Measurements from ENCODE around the gene C11orf58. TPM values are rescaled to one million over a fixed set of nuclear protein-coding genes. Genes with fewer than 3 reads are reported as not detected.

C11orf58 gene
- total RNA-seq, 2 experiments from 2014 or later = 142 to 193 TPM

DNA sequence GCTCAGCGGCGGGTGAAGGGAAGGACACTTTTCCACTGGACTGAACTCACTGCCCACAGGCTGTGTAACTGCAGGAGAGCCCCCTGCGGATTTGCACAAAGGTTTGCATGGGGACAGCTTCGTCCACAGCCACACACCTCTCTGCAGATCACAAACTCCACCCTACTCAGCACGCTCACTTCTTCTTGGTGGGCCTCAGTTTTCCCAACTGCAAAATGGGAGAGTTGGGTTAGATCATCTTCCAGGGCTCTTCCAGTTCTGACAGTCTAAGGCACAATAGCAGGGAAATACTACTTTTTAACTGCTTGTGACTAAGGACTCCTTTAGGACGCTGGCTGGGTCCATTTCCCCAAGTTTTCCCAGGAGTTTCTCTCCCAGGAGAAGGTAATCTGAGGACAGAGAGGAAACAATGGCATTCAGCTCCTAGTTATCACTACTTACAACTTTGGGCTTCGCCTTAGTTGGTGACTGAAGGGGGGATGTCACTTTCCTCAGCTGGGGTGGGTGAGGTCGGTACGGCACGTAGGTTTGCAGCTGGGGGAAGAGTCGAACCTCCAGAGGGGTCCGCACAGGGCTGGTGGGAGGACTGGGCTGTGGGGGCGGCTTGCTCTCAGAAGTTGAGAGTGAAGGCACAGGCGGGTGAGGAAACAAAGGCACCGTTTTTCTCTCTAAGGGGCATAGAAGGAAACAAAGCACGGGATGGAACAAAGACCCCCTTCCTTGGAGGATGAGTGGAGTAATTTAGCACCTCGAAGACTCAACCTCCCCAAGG, 55.8 kb downstream of the C11orf58 start:
- Mint-ChIP-seq H3K4me1 (peaks cover 26% of the 10 kb centered on the region), H3K27ac (no peak overlapping the region), H3K36me3 (ENCODE audit: low read depth) (no peaks in the 10 kb centered on the region), H3K27me3 (no peaks in the 10 kb centered on the region), H3K9me3 (ENCODE audit: low read depth) (no peaks in the 10 kb centered on the region), H3K4me3 (no peak overlapping the region)
- POLR2A ChIA-PET = no interaction called here
- CTCF ChIA-PET = interaction anchor here (0.6 to 0.8 kb wide), 6 partner anchors 8 to 436 kb away, joined by 3 to 4 read pairs (median 3); no protein-coding TSS in a partner anchor
- DNase-seq (no peak), ATAC-seq (no peak)
- intact Hi-C loops (cut with DNase I, micrococcal nuclease) = no loop called here

DNA sequence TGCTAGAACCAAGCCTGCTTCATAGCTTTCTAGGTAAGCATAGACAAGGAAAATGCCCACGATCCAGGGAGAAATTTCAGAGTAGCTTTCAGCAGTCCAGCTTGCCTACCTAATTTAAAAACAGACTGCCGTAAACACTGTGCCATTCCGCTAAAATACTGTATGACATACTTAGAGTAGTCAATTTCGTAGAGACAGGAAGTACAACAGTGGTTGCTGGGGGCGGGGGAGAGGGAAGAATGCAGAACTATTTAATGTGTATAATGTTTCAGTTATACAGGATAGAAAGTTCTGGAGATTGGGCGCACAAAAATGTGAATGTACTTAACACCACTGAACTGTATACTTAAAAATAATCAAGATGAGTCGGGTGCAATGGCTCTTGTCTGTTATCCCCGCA, 56.7 kb downstream of the C11orf58 start:
- peak; percentile 59 for ATAC-seq
- DNase-seq = peak; percentile 40
- Mint-ChIP-seq H3K9me3 (ENCODE audit: low read depth) (no peaks in the 10 kb centered on the region), H3K4me3 (no peak overlapping the region), H3K27me3 (no peaks in the 10 kb centered on the region), H3K36me3 (ENCODE audit: low read depth) (no peaks in the 10 kb centered on the region), H3K27ac (peak overlapping the region; percentile 27), H3K4me1 (peaks cover 26% of the 10 kb centered on the region)
- POLR2A ChIA-PET = no interaction called here
- CTCF ChIA-PET = interaction anchor here (0.6 to 0.8 kb wide), 3 partner anchors 11 to 135 kb away, joined by 3 to 4 read pairs (median 3); no protein-coding TSS in a partner anchor
- intact Hi-C loops (cut with DNase I, micrococcal nuclease) = no loop called here

DNA sequence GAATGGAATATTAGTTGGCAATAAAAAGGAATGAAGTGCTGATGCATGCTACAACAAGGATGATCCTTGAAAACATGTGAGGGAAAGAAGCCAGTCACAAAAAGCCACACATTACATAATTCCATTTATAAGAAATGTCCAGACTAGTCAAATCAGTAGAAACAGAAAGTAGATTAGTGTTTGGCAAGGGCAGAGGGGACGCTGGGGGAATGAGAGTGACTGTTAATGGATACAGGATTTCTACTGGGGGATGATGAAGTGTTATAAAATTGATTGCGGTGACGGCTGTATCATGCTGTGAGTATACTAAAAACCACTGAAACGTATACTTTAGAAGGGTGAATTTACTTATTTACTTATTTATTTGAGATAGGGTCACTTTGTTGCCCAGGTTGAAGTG, 57.9 kb downstream of the C11orf58 start:
- no peak for ATAC-seq
- no peaks in the 10 kb centered on the region for H3K27me3 Mint-ChIP-seq

DNA sequence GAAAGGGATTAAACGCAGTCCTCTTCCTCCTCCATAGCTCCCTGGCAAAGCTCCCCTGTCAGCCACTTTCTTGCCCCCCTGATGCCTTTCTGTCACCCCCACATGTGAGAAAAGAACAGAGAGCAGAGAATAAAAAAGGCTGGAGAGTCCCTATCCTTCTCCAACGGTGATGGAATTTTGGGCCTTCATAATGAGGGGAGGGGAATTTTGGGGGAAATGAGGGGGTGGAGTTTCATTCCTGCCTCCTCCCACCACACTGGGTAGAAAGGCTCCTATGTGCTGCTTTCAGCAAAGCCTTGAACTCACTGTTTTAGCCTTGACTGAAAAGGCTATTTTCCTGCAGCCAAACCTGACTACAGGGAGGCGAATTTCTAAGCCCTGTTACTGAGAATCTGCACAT, 59.3 kb downstream of the C11orf58 start:
- ChIA-PET CTCF (interaction anchor here (0.7 to 1.9 kb wide), 5 partner anchors 9 to 280 kb away, joined by 3 to 14 read pairs (median 4); partner anchors contain the start of gene RPS13), POLR2A (no interaction called here)
- no peaks in the 10 kb centered on the region for H3K27me3 Mint-ChIP-seq
- no peak overlapping the region for H3K4me3 Mint-ChIP-seq
- intact Hi-C loops (cut with DNase I, micrococcal nuclease) = no loop called here
- no peak for DNase-seq
- no peaks in the 10 kb centered on the region for H3K9me3 Mint-ChIP-seq (ENCODE audit: low read depth)
- ATAC-seq = no peak
- no peak overlapping the region for H3K27ac Mint-ChIP-seq
- no peaks in the 10 kb centered on the region for H3K36me3 Mint-ChIP-seq (ENCODE audit: low read depth)
- H3K4me1 Mint-ChIP-seq = peaks cover 18% of the 10 kb centered on the region

More for the DNA sequence above, 57.9 kb downstream of the C11orf58 start:
- ChIA-PET POLR2A (no interaction called here), CTCF (interaction anchor here (1.7 kb wide), 1 partner anchor 24 kb away, joined by 4 read pairs; no protein-coding TSS in a partner anchor)
- peaks cover 25% of the 10 kb centered on the region for H3K4me1 Mint-ChIP-seq
- no peak for DNase-seq
- H3K9me3 Mint-ChIP-seq (ENCODE audit: low read depth) = no peaks in the 10 kb centered on the region
- intact Hi-C loops (cut with DNase I, micrococcal nuclease) = no loop called here
- H3K4me3 Mint-ChIP-seq = no peak overlapping the region
- no peaks in the 10 kb centered on the region for H3K36me3 Mint-ChIP-seq (ENCODE audit: low read depth)
- H3K27ac Mint-ChIP-seq = no peak overlapping the region

DNA sequence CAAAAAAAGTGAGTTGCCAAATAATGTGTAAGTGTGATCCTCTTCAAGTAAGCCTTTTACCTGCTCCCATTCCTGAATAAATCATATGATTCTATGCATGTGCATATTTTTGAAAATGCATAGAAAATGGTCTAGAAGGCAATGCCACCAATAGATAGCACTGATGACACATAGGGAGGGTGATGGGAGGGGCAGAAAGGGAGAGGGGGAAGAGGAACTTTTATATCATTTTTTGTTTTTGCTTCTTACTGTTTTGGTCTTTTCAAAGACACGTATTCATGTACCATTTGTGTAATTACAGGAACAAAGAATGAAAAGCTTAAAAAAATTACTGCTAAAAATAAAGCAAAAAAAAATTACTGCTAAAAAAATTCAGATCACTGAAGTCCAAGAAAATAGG, 60.8 kb downstream of the C11orf58 start:
- CTCF ChIA-PET = no interaction called here
- Mint-ChIP-seq H3K36me3 (ENCODE audit: low read depth) (no peaks in the 10 kb centered on the region), H3K27ac (no peak overlapping the region)

DNA sequence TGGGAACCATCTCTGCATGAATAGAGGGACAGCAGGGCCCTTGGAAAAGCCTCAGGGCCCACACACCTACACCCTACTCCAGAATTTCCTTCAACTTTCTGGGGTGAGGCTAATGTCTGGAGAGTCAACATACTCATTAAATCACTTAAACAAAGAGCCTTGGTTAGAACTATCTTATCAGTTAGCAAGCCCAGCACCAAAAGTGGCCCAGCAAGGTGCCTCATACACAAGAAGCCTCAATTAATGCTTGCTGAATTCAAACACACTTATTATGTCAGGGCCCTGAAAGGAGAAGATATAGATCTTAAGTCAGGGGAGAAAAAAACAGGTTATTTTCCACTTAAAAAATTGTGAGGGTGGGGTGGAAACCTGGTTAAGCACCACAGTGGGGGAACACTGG, 61.4 kb downstream of the C11orf58 start:
- CTCF ChIA-PET = interaction anchor here (1.6 to 2.8 kb wide), 2 partner anchors 14 to 16 kb away, joined by 4 to 13 read pairs; no protein-coding TSS in a partner anchor
- peaks cover 17% of the 10 kb centered on the region for H3K4me1 Mint-ChIP-seq
- H3K4me3 Mint-ChIP-seq = no peak overlapping the region
- H3K36me3 Mint-ChIP-seq (ENCODE audit: low read depth) = no peaks in the 10 kb centered on the region
- no peak overlapping the region for H3K27ac Mint-ChIP-seq
- POLR2A ChIA-PET = no interaction called here
- intact Hi-C loops (cut with DNase I, micrococcal nuclease) = no loop called here
- ATAC-seq = no peak
- DNase-seq = no peak
- no peaks in the 10 kb centered on the region for H3K27me3 Mint-ChIP-seq
- H3K9me3 Mint-ChIP-seq (ENCODE audit: low read depth) = no peaks in the 10 kb centered on the region

More for the DNA sequence above, 60.8 kb downstream of the C11orf58 start:
- intact Hi-C loops (cut with DNase I, micrococcal nuclease) = no loop called here
- DNase-seq = no peak
- peaks cover 18% of the 10 kb centered on the region for H3K4me1 Mint-ChIP-seq
- H3K9me3 Mint-ChIP-seq (ENCODE audit: low read depth) = no peaks in the 10 kb centered on the region
- POLR2A ChIA-PET = no interaction called here
- no peaks in the 10 kb centered on the region for H3K27me3 Mint-ChIP-seq
- no peak for ATAC-seq
- H3K4me3 Mint-ChIP-seq = no peak overlapping the region

DNA sequence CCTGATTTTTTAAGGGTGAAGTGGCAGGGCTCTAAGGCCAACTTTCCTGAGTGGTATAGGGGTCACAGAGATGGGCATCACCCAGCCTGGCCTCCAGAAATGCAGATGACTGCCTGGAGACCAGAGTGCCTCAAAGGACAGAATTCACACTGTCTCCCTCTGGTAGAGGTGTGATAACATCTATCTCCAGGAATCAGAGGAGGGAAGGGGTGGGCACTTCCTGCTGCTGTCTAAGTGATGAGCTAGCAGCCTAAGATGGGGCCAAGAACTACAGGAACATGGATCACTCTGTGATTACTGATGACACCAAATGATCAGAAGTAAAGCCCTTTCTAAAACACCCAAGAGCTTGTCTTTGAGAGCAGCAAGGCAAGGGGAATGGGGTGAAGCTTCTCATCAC, 61.9 kb downstream of the C11orf58 start:
- Mint-ChIP-seq H3K4me1 (peaks cover 12% of the 10 kb centered on the region), H3K9me3 (ENCODE audit: low read depth) (no peaks in the 10 kb centered on the region), H3K27ac (no peak overlapping the region), H3K4me3 (no peak overlapping the region), H3K36me3 (ENCODE audit: low read depth) (no peaks in the 10 kb centered on the region), H3K27me3 (no peaks in the 10 kb centered on the region)
- ChIA-PET CTCF (interaction anchor here (0.8 to 2.8 kb wide), 3 partner anchors 11 to 16 kb away, joined by 3 to 13 read pairs (median 4); no protein-coding TSS in a partner anchor), POLR2A (no interaction called here)
- DNase-seq = no peak
- intact Hi-C loops (cut with DNase I, micrococcal nuclease) = no loop called here
- ATAC-seq = no peak

DNA sequence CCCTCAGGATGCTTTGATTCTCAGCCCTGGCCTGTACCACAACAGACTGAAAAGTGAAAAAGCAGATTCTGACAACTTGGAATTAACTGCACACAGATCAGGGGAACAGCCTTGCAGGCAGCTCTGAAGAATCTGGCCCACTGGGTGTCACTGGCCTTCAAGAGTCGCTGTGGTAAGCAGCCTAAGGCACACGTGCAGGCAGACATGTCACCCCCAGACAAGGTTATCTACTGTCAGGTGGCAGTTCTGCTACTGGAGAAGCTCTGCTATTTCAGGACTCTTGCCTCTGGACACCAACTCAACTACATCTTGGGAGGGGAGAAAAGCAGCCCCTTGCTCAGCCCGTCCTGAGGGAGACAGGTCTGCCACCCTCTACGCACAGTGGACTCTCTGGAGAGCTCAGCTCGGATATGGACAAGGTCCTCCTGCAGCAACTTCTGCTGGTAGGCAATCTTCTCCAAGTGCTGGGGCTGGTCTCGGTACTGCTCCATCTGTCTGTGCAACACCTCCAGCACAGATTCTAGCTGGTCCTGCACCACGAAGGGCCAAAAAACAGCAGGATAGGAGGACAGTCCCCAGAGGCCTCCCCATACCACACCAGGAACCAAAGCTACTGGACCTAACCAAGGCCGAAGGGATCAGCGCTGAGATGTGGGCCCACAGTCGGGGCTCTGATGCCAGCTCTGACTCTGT, 63.0 kb downstream of the C11orf58 start:
- POLR2A ChIA-PET = interaction anchor here (0.5 kb wide), 2 partner anchors 14 to 276 kb away, joined by 4 to 7 read pairs; partner anchors contain the start of gene RPS13
- no peak overlapping the region for H3K4me3 Mint-ChIP-seq

DNA sequence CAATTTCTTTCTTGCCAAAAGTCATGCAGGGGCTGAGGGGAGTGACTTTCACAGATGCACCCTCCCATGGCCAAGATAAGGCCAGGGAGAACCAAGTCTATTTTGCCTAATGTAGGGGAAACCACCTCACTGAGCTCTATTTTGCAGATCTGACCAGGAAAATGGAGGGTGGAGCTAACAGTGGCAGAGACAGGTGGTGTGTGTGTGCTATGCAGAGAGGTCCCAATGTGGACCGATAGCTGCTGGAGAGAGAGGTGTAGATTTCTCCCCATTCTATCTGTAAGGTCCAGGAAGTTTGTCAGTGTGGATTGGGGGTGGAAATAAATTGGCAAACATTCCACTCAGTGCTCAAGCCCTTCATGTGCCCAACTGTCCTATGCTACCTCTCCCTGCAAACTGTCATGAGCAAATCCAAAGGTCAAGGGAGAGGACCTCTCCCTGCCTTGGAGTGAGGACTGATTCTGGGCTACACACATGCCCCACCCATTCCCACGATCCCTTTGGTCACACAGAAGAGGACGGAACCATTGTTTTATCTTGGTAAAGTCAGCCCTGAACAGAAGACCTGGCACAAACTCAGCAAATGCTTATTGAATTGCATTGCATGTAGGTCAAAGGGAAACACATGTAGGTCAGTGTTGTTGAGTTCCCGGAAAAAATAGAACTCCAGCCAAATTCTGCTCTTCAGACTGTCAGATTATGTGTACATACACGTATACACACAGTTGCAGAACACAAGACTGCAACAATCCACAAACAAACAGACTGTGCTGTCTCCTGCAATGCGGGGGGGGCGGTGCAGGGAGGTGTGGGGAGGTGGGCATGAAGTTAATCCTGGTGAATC, 65.9 kb downstream of the C11orf58 start:
- no peak for ATAC-seq
- no peak for DNase-seq
- Mint-ChIP-seq H3K4me1 (no peaks in the 10 kb centered on the region), H3K27me3 (no peaks in the 10 kb centered on the region), H3K9me3 (ENCODE audit: low read depth) (no peaks in the 10 kb centered on the region), H3K27ac (no peak overlapping the region), H3K36me3 (ENCODE audit: low read depth) (no peaks in the 10 kb centered on the region), H3K4me3 (no peak overlapping the region)
- POLR2A ChIA-PET = no interaction called here
- intact Hi-C loops (cut with DNase I, micrococcal nuclease) = no loop called here
- CTCF ChIA-PET = interaction anchor here (0.6 to 1.1 kb wide), 2 partner anchors 16 to 199 kb away, joined by 3 to 4 read pairs; no protein-coding TSS in a partner anchor

More for the DNA sequence above, 63.0 kb downstream of the C11orf58 start:
- CTCF ChIA-PET = interaction anchor here (0.7 to 2.8 kb wide), 5 partner anchors 12 to 77 kb away, joined by 3 to 13 read pairs (median 4); no protein-coding TSS in a partner anchor
- H3K36me3 Mint-ChIP-seq (ENCODE audit: low read depth) = no peaks in the 10 kb centered on the region
- no peak overlapping the region for H3K27ac Mint-ChIP-seq
- ATAC-seq = no peak
- H3K27me3 Mint-ChIP-seq = no peaks in the 10 kb centered on the region
- H3K9me3 Mint-ChIP-seq (ENCODE audit: low read depth) = no peaks in the 10 kb centered on the region
- no peak for DNase-seq
- H3K4me1 Mint-ChIP-seq = peaks cover 10% of the 10 kb centered on the region
- intact Hi-C loops (cut with DNase I, micrococcal nuclease) = no loop called here

DNA sequence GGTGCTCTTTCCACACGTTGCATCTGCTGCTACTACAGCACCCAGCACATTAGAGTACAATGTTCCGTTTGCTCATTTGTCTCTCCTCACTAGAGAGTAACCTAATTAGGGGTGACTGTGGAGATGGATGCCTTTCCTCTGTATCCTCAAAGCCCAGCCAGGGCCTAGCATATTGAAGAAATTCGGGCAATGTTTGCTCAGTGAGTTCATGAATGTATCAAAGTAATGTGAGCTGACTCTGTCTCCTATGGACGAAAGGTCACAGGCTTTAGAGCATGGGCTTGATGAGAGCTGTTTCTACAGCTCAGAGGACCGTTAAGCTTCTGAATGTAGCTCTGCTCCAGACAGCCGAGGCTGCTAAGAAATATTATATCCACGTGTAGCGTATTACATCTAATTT, 67.5 kb downstream of the C11orf58 start:
- Mint-ChIP-seq H3K4me3 (no peak overlapping the region), H3K9me3 (ENCODE audit: low read depth) (no peaks in the 10 kb centered on the region), H3K27ac (no peak overlapping the region), H3K36me3 (ENCODE audit: low read depth) (no peaks in the 10 kb centered on the region), H3K4me1 (no peaks in the 10 kb centered on the region), H3K27me3 (no peaks in the 10 kb centered on the region)
- intact Hi-C loops (cut with DNase I, micrococcal nuclease) = no loop called here
- ChIA-PET POLR2A (no interaction called here), CTCF (interaction anchor here (0.5 to 1.3 kb wide), 4 partner anchors 9 to 1871 kb away, joined by 3 to 5 read pairs (median 4); no protein-coding TSS in a partner anchor)
- ATAC-seq = no peak
- DNase-seq = no peak

DNA sequence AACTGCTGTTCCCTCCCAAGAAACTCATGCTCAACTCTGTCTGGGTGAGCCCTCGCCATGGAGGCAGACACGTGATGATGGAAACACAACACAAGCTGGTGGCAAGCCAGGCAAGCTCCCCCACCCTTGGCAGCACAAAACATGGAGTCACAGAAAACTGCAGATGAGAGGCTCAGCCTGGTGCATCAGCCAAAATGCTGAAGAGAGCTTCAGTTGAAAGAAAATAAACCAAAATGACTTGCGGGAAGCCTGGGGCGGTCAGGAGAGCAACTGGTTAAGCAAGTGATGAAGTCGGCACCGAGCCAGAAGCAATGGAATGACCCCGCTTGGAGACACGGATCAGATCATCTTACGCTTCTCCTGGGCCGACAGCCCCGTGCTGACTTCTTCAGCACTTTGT, 68.3 kb downstream of the C11orf58 start:
- H3K4me3 Mint-ChIP-seq = no peak overlapping the region
- H3K9me3 Mint-ChIP-seq (ENCODE audit: low read depth) = no peaks in the 10 kb centered on the region
- POLR2A ChIA-PET = no interaction called here
- H3K36me3 Mint-ChIP-seq (ENCODE audit: low read depth) = no peaks in the 10 kb centered on the region
- H3K4me1 Mint-ChIP-seq = no peaks in the 10 kb centered on the region
- intact Hi-C loops (cut with DNase I, micrococcal nuclease) = no loop called here
- CTCF ChIA-PET = interaction anchor here (0.9 to 1.0 kb wide), 2 partner anchors 14 to 21 kb away, joined by 3 to 4 read pairs; no protein-coding TSS in a partner anchor
- no peak for ATAC-seq
- no peak for DNase-seq
- no peaks in the 10 kb centered on the region for H3K27me3 Mint-ChIP-seq
- H3K27ac Mint-ChIP-seq = no peak overlapping the region

All from activated CD4-positive, alpha-beta T cell treated with anti-CD3 and anti-CD28 coated beads for 36 hours (primary cell).